GM23248 (cell line): ENCODE measurements around the gene NEUROD4.

ENCODE experiments used
- EZH2 ChIP-seq: fragments of 200-600 bp; sonication (generic); IDR thresholded peaks from 2 replicates; pipeline ENCODE4 v1.6.1; 2018; ENCODE audit warnings: antibody characterized with exemption, mild to moderate bottlenecking; ENCODE audit not compliant: insufficient read depth, poor library complexity, severe bottlenecking
- EZH2phosphoT487 ChIP-seq: fragments of 200-600 bp; sonication (generic); IDR thresholded peaks from 2 replicates; pipeline ENCODE4 v1.6.1; 2018; ENCODE audit warnings: antibody characterized with exemption, moderate library complexity, mild to moderate bottlenecking, low read depth; ENCODE audit not compliant: insufficient read depth

DNA sequence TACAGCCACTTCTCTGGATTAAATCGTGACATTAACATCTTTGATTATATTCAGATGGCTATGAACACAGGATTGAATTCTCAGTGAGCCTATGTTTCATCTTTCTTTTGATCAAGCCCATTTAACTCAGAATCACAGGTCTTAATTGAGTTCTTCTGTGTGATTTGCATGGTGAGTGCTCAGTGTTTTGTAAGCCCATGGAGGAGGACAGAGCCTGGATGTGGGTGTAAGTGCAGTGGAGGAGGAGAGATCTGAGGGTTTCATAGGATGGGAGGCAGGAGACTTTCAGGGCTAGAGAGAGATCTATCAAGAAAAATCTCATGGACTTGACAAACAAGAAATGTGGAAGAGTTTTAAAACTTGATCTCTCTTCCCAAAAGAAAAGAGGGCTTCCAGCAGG is 29.9 kb upstream of the NEUROD4 start:
- no peak for TF ChIP-seq EZH2
- no peak for TF ChIP-seq EZH2phosphoT487
